Choroid plexus epithelial cell (primary cell): ENCODE results near the gene BMP8B.
A peak's percentile ranks its signal among the peaks of the same experiment; 100 is the strongest.

Experiments used
- DNase-seq: peaks from one replicate; pipeline ENCODE4 v3.0.0-alpha.2; 2010; ENCODE audit warnings: low read depth
- H3K4me3 ChIP-seq: 2 replicates; pipeline ENCODE4 v1.5.1; 2011; ENCODE audit warnings: low read depth, mild to moderate bottlenecking, control low read depth, low read length, moderate library complexity
- CTCF ChIP-seq: conservative IDR thresholded peaks from 2 replicates; pipeline ENCODE4 v1.5.1; 2011; ENCODE audit warnings: low read depth, mild to moderate bottlenecking, control low read depth, inconsistent platforms, low read length, moderate library complexity

The BMP8B gene

GRCh38 chr1:39788758-39789570 lies at the start of gene BMP8B:
BMP8B (minus strand) TSS chr1:39788865; CDS start chr1:39788485, 380 bp downstream.
- no peak for DNase-seq
- no peak for TF ChIP-seq CTCF
- peak within 1 kb of the TSS; percentile 29 for H3K4me3 ChIP-seq

GRCh38 chr1:39836595-39837110 lies 48.0 kb upstream of the BMP8B start:
- TF ChIP-seq CTCF = no peak
- no peak overlapping the region for H3K4me3 ChIP-seq
- no peak for DNase-seq

GRCh38 chr1:39835935-39836594 lies 47.4 kb upstream of the BMP8B start:
- no peak overlapping the region for H3K4me3 ChIP-seq
- no peak for TF ChIP-seq CTCF
- DNase-seq = no peak

- H3K4me3 ChIP-seq = no peak overlapping the region
- DNase-seq = no peak
- TF ChIP-seq CTCF = no peak
These were observed 46.4 kb upstream of the BMP8B start for GRCh38 chr1:39835110-39835509.

GRCh38 chr1:39833621-39834385 lies 45.1 kb upstream of the BMP8B start:
- no peak for DNase-seq
- no peak for TF ChIP-seq CTCF
- no peak overlapping the region for H3K4me3 ChIP-seq

- no peak for DNase-seq
- no peak overlapping the region for H3K4me3 ChIP-seq
- TF ChIP-seq CTCF = no peak
These were observed 44.5 kb upstream of the BMP8B start for GRCh38 chr1:39833121-39833520.
